NCI-H774 (cell line): ENCODE data around the gene CFAP52.
"Not testable (repeated sequence)": the region's sequence is repeated elsewhere in the genome, so short reads cannot be mapped to it uniquely, and the experiment has no call there.

Source experiments
- DNase-seq: peaks from one replicate; lab custom pipeline; 2025; lab: John Stamatoyannopoulos, UW

CFAP52 gene

GRCh38 chr17:9576521-9577372 is at the start of gene CFAP52:
Gene CFAP52, plus strand, starts transcription at chr17:9576642. Its CDS starts 54 bp downstream, at chr17:9576696.
- peak; percentile 12 for DNase-seq

GRCh38 chr17:9527788-9528187 is 48.7 kb upstream of the CFAP52 start:
- DNase-seq: no peak

- no peak for DNase-seq
Measured at GRCh38 chr17:9529033-9529700, 47.3 kb upstream of the CFAP52 start.

- DNase-seq: no peak
Measured at GRCh38 chr17:9531034-9531433, 45.4 kb upstream of the CFAP52 start.

- DNase-seq: no peak
Measured at GRCh38 chr17:9532715-9533114, 43.7 kb upstream of the CFAP52 start.

GRCh38 chr17:9533441-9533840 is 43.0 kb upstream of the CFAP52 start:
- DNase-seq: no peak

- DNase-seq: no peak
Measured at GRCh38 chr17:9536061-9536460, 40.4 kb upstream of the CFAP52 start.

- DNase-seq: no peak
Measured at GRCh38 chr17:9537177-9537776, 39.2 kb upstream of the CFAP52 start.

- DNase-seq: no peak
Measured at GRCh38 chr17:9538626-9539025, 37.8 kb upstream of the CFAP52 start.

- DNase-seq: no peak
Measured at GRCh38 chr17:9541718-9542117, 34.7 kb upstream of the CFAP52 start.

- DNase-seq: no peak
Measured at GRCh38 chr17:9544221-9544620, 32.2 kb upstream of the CFAP52 start.

GRCh38 chr17:9549215-9549614 is 27.2 kb upstream of the CFAP52 start:
- no peak for DNase-seq

GRCh38 chr17:9553181-9553580 is 23.3 kb upstream of the CFAP52 start:
- no peak for DNase-seq

- DNase-seq: no peak
Measured at GRCh38 chr17:9553596-9553995, 22.8 kb upstream of the CFAP52 start.

- DNase-seq: not testable (repeated sequence)
Measured at GRCh38 chr17:9554715-9555114, 21.7 kb upstream of the CFAP52 start.

GRCh38 chr17:9557161-9557755 is 19.2 kb upstream of the CFAP52 start:
- no peak for DNase-seq

GRCh38 chr17:9557857-9558256 is 18.6 kb upstream of the CFAP52 start:
- DNase-seq: no peak

- DNase-seq: no peak
Measured at GRCh38 chr17:9564104-9564503, 12.3 kb upstream of the CFAP52 start.

GRCh38 chr17:9566067-9566466 is 10.4 kb upstream of the CFAP52 start:
- no peak for DNase-seq

GRCh38 chr17:9566739-9567138 is 9.7 kb upstream of the CFAP52 start:
- DNase-seq: not testable (repeated sequence)

GRCh38 chr17:9568004-9568403 is 8.4 kb upstream of the CFAP52 start:
- no peak for DNase-seq

- DNase-seq: no peak
Measured at GRCh38 chr17:9568957-9569588, 7.4 kb upstream of the CFAP52 start.
